ENCODE measurements around the gene PTAR1. TPM values are rescaled to one million over a fixed set of nuclear protein-coding genes. Genes with fewer than 3 reads are reported as not detected.
A peak's percentile ranks its signal among the peaks of the same experiment; 100 is the strongest.

Gene PTAR1
- total RNA-seq, 1 experiment from 2014 or later: 45.2 TPM

GRCh38 chr9:69671879-69672595 is 87.8 kb downstream of the PTAR1 start, which contains the start of gene APBA1:
APBA1 (minus strand) TSS chr9:69672371.
- intact Hi-C loops (cut with micrococcal nuclease; ENCODE audit: unreplicated experiment): loop anchor here (5.0 to 10.0 kb wide), 4 partner anchors 117 to 243 kb away; no protein-coding TSS in a partner anchor
- BruUV-seq (replicated peaks): no TSS peak
- TF ChIP-seq CTCF (IDR thresholded peaks at IDR 0.05; ENCODE audit: unreplicated experiment): no peak
- Mint-ChIP-seq H3K9me3 (ENCODE audit: low read depth, unreplicated experiment) (no peaks in the 10 kb centered on the region), H3K4me1 (ENCODE audit: low read depth, unreplicated experiment) (peaks cover 18% of the 10 kb centered on the region), H3K27ac (ENCODE audit: unreplicated experiment) (peak within 1 kb of the TSS; percentile 30), H3K27me3 (ENCODE audit: unreplicated experiment) (no peaks in the 10 kb centered on the region), H3K36me3 (ENCODE audit: insufficient read depth, unreplicated experiment) (peaks cover 14% of the 10 kb centered on the region), H3K4me3 (ENCODE audit: low read depth, unreplicated experiment) (peak within 1 kb of the TSS; percentile 82)
- CTCF ChIA-PET: interaction anchor here (0.6 to 2.2 kb wide), 2 partner anchors 13 to 250 kb away, joined by 4 to 9 read pairs; no protein-coding TSS in a partner anchor
- DNase-seq: peak; percentile 45

GRCh38 chr9:69671311-69671878 is 88.4 kb downstream of the PTAR1 start:
- Mint-ChIP-seq H3K4me3 (ENCODE audit: low read depth, unreplicated experiment) (peak overlapping the region; percentile 82), H3K4me1 (ENCODE audit: low read depth, unreplicated experiment) (peaks cover 18% of the 10 kb centered on the region), H3K9me3 (ENCODE audit: low read depth, unreplicated experiment) (no peaks in the 10 kb centered on the region), H3K27ac (ENCODE audit: unreplicated experiment) (peak overlapping the region; percentile 30), H3K36me3 (ENCODE audit: insufficient read depth, unreplicated experiment) (peaks cover 14% of the 10 kb centered on the region), H3K27me3 (ENCODE audit: unreplicated experiment) (no peaks in the 10 kb centered on the region)
- BruUV-seq (replicated peaks): no TSS peak
- no peak for DNase-seq
- CTCF ChIA-PET: interaction anchor here (2.2 kb wide), 1 partner anchor 249 kb away, joined by 9 read pairs; no protein-coding TSS in a partner anchor
- intact Hi-C loops (cut with micrococcal nuclease; ENCODE audit: unreplicated experiment): loop anchor here (5.0 to 10.0 kb wide), 4 partner anchors 117 to 243 kb away; no protein-coding TSS in a partner anchor
- TF ChIP-seq CTCF (IDR thresholded peaks at IDR 0.05; ENCODE audit: unreplicated experiment): no peak

- DNase-seq: no peak
- no peak overlapping the region for H3K27ac Mint-ChIP-seq (ENCODE audit: unreplicated experiment)
- no peak for TF ChIP-seq CTCF (IDR thresholded peaks at IDR 0.05; ENCODE audit: unreplicated experiment)
- H3K36me3 Mint-ChIP-seq (ENCODE audit: insufficient read depth, unreplicated experiment): peaks cover 5% of the 10 kb centered on the region
- intact Hi-C loops (cut with micrococcal nuclease; ENCODE audit: unreplicated experiment): no loop called here
- CTCF ChIA-PET: no interaction called here
- H3K4me1 Mint-ChIP-seq (ENCODE audit: low read depth, unreplicated experiment): no peaks in the 10 kb centered on the region
- H3K27me3 Mint-ChIP-seq (ENCODE audit: unreplicated experiment): no peaks in the 10 kb centered on the region
- H3K4me3 Mint-ChIP-seq (ENCODE audit: low read depth, unreplicated experiment): no peak overlapping the region
- H3K9me3 Mint-ChIP-seq (ENCODE audit: low read depth, unreplicated experiment): no peaks in the 10 kb centered on the region
- no TSS peak for BruUV-seq (replicated peaks)
Measured at GRCh38 chr9:69667306-69667705, 92.5 kb downstream of the PTAR1 start.

GRCh38 chr9:69660304-69660703 is 99.5 kb downstream of the PTAR1 start:
- BruUV-seq (replicated peaks): no TSS peak
- Mint-ChIP-seq H3K4me3 (ENCODE audit: low read depth, unreplicated experiment) (no peak overlapping the region), H3K36me3 (ENCODE audit: insufficient read depth, unreplicated experiment) (no peaks in the 10 kb centered on the region), H3K9me3 (ENCODE audit: low read depth, unreplicated experiment) (no peaks in the 10 kb centered on the region), H3K4me1 (ENCODE audit: low read depth, unreplicated experiment) (no peaks in the 10 kb centered on the region), H3K27ac (ENCODE audit: unreplicated experiment) (no peak overlapping the region), H3K27me3 (ENCODE audit: unreplicated experiment) (no peaks in the 10 kb centered on the region)
- no peak for DNase-seq
- no peak for TF ChIP-seq CTCF (IDR thresholded peaks at IDR 0.05; ENCODE audit: unreplicated experiment)
- CTCF ChIA-PET: no interaction called here
- intact Hi-C loops (cut with micrococcal nuclease; ENCODE audit: unreplicated experiment): no loop called here

Other genes with a start within 250 kb of the PTAR1 start
- gene APBA1, start 87.6 kb downstream of the PTAR1 start, total RNA-seq (2022): 4.4 and 6.7 TPM in 2 replicates
- gene CFAP95, start 60.8 kb upstream of the PTAR1 start, total RNA-seq (2022): 3.4 and 4.3 TPM in 2 replicates

Measured in Calu3 (cell line).